ENCODE data around the gene CASP5.

Gene CASP5

GRCh38 chr11:104999721-105000120 lies 23.2 kb downstream of the CASP5 start:
- Histone ChIP-seq H3K4me3 (ENCODE audit: low read length) (no peak overlapping the region), H3K27me3 (ENCODE audit: control insufficient read depth, low read length) (no peaks in the 10 kb centered on the region), H3K79me2 (ENCODE audit: control insufficient read depth, low read length) (no peaks in the 10 kb centered on the region), H3K4me1 (ENCODE audit: control insufficient read depth, low read length) (no peaks in the 10 kb centered on the region), H3F3A (ENCODE audit: control insufficient read depth, insufficient read depth) (no peaks in the 10 kb centered on the region), H3K9me3 (ENCODE audit: control insufficient read depth, insufficient read depth, low read length) (no peaks in the 10 kb centered on the region), H3K27ac (ENCODE audit: low read depth, low read length) (no peak overlapping the region), H4K20me1 (ENCODE audit: control insufficient read depth, insufficient read depth, low read depth, low read length) (no peaks in the 10 kb centered on the region), H3K36me3 (ENCODE audit: control insufficient read depth, low read length) (no peaks in the 10 kb centered on the region), H3K9me2 (replicated peaks; ENCODE audit: control insufficient read depth, low read length) (no peaks in the 10 kb centered on the region), H3K4me2 (ENCODE audit: low read length) (no peak overlapping the region)
- no peak for TF ChIP-seq EZH2phosphoT487 (IDR thresholded peaks at IDR 0.05; ENCODE audit: borderline replicate concordance, low read length)
- no peak for TF ChIP-seq CTCF (IDR thresholded peaks at IDR 0.05; ENCODE audit: low read depth, low read length, poor library complexity, severe bottlenecking)

GRCh38 chr11:104997288-104997687 lies 25.7 kb downstream of the CASP5 start:
- no peaks in the 10 kb centered on the region for H3K36me3 ChIP-seq (ENCODE audit: control insufficient read depth, low read length)
- H3K9me2 ChIP-seq (replicated peaks; ENCODE audit: control insufficient read depth, low read length): no peaks in the 10 kb centered on the region
- no peaks in the 10 kb centered on the region for H3F3A ChIP-seq (ENCODE audit: control insufficient read depth, insufficient read depth)
- no peaks in the 10 kb centered on the region for H4K20me1 ChIP-seq (ENCODE audit: control insufficient read depth, insufficient read depth, low read depth, low read length)
- no peaks in the 10 kb centered on the region for H3K4me1 ChIP-seq (ENCODE audit: control insufficient read depth, low read length)
- TF ChIP-seq EZH2phosphoT487 (IDR thresholded peaks at IDR 0.05; ENCODE audit: borderline replicate concordance, low read length) (no peak), CTCF (IDR thresholded peaks at IDR 0.05; ENCODE audit: low read depth, low read length, poor library complexity, severe bottlenecking) (no peak)
- H3K9me3 ChIP-seq (ENCODE audit: control insufficient read depth, insufficient read depth, low read length): no peaks in the 10 kb centered on the region
- no peak overlapping the region for H3K4me3 ChIP-seq (ENCODE audit: low read length)
- H3K27me3 ChIP-seq (ENCODE audit: control insufficient read depth, low read length): no peaks in the 10 kb centered on the region
- no peaks in the 10 kb centered on the region for H3K79me2 ChIP-seq (ENCODE audit: control insufficient read depth, low read length)
- no peak overlapping the region for H3K4me2 ChIP-seq (ENCODE audit: low read length)
- H3K27ac ChIP-seq (ENCODE audit: low read depth, low read length): no peak overlapping the region

- no peaks in the 10 kb centered on the region for H3K9me3 ChIP-seq (ENCODE audit: control insufficient read depth, insufficient read depth, low read length)
- no peaks in the 10 kb centered on the region for H3K79me2 ChIP-seq (ENCODE audit: control insufficient read depth, low read length)
- no peaks in the 10 kb centered on the region for H3K36me3 ChIP-seq (ENCODE audit: control insufficient read depth, low read length)
- TF ChIP-seq CTCF (IDR thresholded peaks at IDR 0.05; ENCODE audit: low read depth, low read length, poor library complexity, severe bottlenecking) (no peak), EZH2phosphoT487 (IDR thresholded peaks at IDR 0.05; ENCODE audit: borderline replicate concordance, low read length) (no peak)
- no peak overlapping the region for H3K27ac ChIP-seq (ENCODE audit: low read depth, low read length)
- H4K20me1 ChIP-seq (ENCODE audit: control insufficient read depth, insufficient read depth, low read depth, low read length): no peaks in the 10 kb centered on the region
- H3K27me3 ChIP-seq (ENCODE audit: control insufficient read depth, low read length): no peaks in the 10 kb centered on the region
- H3F3A ChIP-seq (ENCODE audit: control insufficient read depth, insufficient read depth): no peaks in the 10 kb centered on the region
- H3K9me2 ChIP-seq (replicated peaks; ENCODE audit: control insufficient read depth, low read length): no peaks in the 10 kb centered on the region
- H3K4me2 ChIP-seq (ENCODE audit: low read length): no peak overlapping the region
- H3K4me3 ChIP-seq (ENCODE audit: low read length): no peak overlapping the region
- H3K4me1 ChIP-seq (ENCODE audit: control insufficient read depth, low read length): no peaks in the 10 kb centered on the region
These were observed 28.0 kb downstream of the CASP5 start for GRCh38 chr11:104995001-104995408.

- TF ChIP-seq EZH2phosphoT487 (IDR thresholded peaks at IDR 0.05; ENCODE audit: borderline replicate concordance, low read length) (no peak), CTCF (IDR thresholded peaks at IDR 0.05; ENCODE audit: low read depth, low read length, poor library complexity, severe bottlenecking) (no peak)
- H3K4me3 ChIP-seq (ENCODE audit: low read length): no peak overlapping the region
- H3K79me2 ChIP-seq (ENCODE audit: control insufficient read depth, low read length): no peaks in the 10 kb centered on the region
- H3K36me3 ChIP-seq (ENCODE audit: control insufficient read depth, low read length): no peaks in the 10 kb centered on the region
- H3K9me2 ChIP-seq (replicated peaks; ENCODE audit: control insufficient read depth, low read length): no peaks in the 10 kb centered on the region
- no peak overlapping the region for H3K4me2 ChIP-seq (ENCODE audit: low read length)
- H3K27ac ChIP-seq (ENCODE audit: low read depth, low read length): no peak overlapping the region
- no peaks in the 10 kb centered on the region for H3K9me3 ChIP-seq (ENCODE audit: control insufficient read depth, insufficient read depth, low read length)
- H3F3A ChIP-seq (ENCODE audit: control insufficient read depth, insufficient read depth): no peaks in the 10 kb centered on the region
- no peaks in the 10 kb centered on the region for H3K27me3 ChIP-seq (ENCODE audit: control insufficient read depth, low read length)
- no peaks in the 10 kb centered on the region for H3K4me1 ChIP-seq (ENCODE audit: control insufficient read depth, low read length)
- H4K20me1 ChIP-seq (ENCODE audit: control insufficient read depth, insufficient read depth, low read depth, low read length): no peaks in the 10 kb centered on the region
These were observed 30.2 kb downstream of the CASP5 start for GRCh38 chr11:104992781-104993180.
